ENCODE data around the gene GSN.

The GSN gene

GRCh38 chr9:121267689-121268597, at the start of gene GSN:
Gene GSN, plus strand, starts transcription at chr9:121268162. Its CDS starts 33,810 bp downstream, at chr9:121301972.
- peak; percentile 21 for DNase-seq (ENCODE audit: low read depth)

DNA sequence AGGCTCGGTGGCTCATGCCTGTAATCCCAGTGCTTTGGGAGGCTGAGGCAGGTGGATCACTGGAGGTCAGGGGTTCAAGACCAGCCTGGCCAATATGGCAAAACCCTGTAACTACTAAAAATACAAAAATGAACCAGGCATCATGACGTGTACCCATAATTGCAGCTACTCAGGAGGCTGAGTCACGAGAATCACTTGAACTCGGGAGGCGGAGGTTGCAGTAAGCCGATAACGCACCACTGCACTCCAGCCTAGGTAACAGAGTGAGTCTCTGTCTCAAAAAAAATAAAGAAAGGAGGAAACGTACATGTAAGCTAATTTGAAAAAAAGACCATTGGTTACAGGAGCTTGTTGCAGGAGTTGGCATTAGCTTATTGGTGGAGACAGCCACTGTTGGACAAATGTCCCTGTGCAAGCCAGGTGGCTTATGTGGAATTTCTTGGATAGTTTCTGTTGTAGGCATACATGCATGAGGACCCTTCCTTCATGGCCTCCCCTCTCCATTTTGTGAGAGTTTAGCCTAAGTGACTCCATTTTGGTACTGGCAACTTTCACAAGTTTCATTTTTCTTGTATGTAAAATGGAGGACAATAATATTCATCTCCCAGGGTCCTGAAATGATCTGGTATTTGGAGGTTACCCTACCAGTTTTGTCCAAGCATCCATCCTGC, 49.5 kb upstream of the GSN start:
- no peak for DNase-seq (ENCODE audit: low read depth)

DNA sequence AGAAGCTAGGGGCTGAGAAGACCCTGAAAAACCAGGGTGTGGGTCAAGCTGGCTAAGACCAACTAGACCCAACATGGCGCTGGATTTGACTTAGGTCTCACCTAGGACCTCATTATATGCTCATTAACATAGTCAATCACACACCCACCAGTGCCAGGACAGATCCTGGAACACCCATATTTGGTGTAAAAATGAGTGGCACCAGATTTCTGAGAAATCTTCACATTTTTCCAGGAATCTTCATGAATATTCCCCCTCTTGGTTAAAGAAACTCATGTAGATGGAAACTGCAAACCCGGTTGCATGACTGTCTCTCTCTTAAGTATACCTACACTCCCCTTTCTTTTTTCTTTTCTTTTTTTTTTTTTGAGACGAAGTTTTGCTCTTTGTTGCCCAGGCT, 48.4 kb upstream of the GSN start:
- no peak for DNase-seq (ENCODE audit: low read depth)

GRCh38 chr9:121220996-121221663, 46.8 kb upstream of the GSN start:
- no peak for DNase-seq (ENCODE audit: low read depth)

DNA sequence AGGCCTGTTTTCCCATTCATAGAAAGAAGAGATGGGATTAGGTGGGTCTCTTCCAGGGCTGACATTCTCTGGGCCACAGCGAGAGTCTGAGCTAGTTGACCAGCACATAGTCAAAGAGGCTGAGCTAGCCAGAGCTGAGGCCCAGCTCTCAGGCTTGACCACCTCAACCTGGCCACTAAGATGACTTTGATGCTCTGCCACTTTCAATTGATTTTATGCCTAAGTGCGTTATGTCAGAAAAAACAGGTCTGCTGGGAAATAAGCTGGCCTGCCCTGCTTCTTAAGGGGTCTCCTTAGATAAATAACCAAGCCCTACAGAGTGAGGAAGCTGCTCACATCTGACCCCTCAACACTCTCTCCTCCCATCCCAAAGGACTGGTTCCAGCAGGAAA, 46.3 kb upstream of the GSN start:
- DNase-seq (ENCODE audit: low read depth), result no peak

DNA sequence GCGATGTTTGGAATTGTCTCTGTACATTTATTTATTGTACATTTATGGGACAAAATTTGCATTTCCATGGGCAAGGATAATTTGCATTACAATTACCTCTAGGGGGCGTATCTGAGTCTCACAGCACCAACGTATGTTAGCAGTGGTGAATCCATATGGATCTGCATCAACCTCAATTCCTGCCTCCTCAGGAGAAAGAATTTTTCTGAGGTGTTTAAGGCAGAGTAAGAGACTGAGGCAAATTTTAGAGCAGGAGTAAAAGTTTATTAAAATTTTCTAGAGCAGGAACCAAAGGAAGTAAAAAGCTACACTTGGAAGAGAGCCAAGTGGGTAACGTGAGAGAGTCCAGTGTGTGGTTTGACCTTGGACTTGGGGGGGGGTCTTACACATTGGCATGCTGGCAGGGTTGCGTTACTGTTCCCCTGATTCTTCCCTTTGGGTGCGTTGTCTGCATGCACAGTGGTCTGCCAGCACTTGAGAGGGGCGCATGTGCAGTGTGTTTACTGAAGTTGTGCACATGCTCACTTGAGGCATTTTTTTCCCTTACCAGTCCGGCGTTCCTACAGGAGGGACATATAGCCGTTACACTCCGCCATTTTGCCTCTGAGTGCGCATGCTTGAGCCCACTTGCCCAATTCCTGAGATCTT, 45.3 kb upstream of the GSN start:
- no peak for DNase-seq (ENCODE audit: low read depth)

DNA sequence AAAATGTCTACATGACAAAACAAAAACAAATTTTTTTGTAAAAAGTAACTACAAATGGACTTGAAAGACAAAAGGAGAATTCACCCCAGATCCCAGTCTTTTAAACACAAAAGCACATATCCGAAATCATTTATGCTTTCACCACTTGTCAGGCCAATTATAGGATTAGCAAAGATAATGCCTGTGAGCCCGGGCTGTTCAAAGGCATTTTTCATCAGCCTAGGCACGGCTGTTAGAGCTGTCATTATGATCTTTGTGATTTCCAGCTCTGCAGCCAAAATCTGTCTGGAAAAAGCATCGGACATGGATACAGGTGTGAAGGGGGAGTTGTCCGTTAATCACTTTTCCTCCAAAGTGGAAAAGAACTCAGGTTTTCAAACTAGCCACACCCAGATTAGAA, 42.7 kb upstream of the GSN start:
- no peak for DNase-seq (ENCODE audit: low read depth)

DNA sequence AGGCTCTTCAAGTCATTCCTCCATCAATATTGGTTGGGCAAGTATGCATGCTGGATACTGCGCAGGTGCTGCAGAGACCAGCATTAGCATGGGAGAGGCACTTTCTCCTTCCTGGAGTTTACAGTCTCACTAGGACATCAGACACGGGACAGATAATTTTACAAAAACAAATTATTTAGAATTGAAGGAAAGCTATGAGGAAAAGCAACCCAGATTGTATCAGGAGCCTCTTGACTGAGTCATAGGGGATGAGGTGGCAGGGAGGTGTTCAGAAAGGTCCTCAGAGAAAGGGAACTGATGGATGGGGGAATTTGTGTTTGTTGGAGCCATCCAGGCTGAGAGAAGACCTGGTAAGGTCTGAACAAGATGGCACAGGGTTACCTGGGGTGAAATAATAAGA, 41.8 kb upstream of the GSN start:
- no peak for DNase-seq (ENCODE audit: low read depth)

- no peak for DNase-seq (ENCODE audit: low read depth)
Measured at GRCh38 chr9:121227862-121228261, 40.1 kb upstream of the GSN start.

- DNase-seq (ENCODE audit: low read depth), result no peak
Measured at GRCh38 chr9:121230256-121230655, 37.7 kb upstream of the GSN start.

DNA sequence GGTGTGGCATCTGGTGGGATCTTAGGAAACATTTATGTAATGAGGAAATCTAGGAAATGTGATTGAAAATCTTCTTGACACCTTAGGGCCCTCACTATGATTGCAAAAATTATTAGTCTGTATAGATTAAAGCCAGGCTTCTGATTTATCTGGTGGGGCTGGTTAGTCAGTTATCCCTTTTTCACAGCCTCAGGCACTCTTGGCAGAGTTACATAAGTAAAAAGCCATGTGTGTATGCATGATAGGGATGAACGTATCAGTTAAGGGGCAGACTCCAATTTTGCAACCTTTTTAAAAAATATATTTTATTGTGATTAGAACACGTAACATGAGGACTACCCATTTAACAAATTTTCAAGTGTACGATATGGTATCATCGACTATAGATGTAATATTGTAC, 35.7 kb upstream of the GSN start:
- DNase-seq (ENCODE audit: low read depth), result no peak

DNA sequence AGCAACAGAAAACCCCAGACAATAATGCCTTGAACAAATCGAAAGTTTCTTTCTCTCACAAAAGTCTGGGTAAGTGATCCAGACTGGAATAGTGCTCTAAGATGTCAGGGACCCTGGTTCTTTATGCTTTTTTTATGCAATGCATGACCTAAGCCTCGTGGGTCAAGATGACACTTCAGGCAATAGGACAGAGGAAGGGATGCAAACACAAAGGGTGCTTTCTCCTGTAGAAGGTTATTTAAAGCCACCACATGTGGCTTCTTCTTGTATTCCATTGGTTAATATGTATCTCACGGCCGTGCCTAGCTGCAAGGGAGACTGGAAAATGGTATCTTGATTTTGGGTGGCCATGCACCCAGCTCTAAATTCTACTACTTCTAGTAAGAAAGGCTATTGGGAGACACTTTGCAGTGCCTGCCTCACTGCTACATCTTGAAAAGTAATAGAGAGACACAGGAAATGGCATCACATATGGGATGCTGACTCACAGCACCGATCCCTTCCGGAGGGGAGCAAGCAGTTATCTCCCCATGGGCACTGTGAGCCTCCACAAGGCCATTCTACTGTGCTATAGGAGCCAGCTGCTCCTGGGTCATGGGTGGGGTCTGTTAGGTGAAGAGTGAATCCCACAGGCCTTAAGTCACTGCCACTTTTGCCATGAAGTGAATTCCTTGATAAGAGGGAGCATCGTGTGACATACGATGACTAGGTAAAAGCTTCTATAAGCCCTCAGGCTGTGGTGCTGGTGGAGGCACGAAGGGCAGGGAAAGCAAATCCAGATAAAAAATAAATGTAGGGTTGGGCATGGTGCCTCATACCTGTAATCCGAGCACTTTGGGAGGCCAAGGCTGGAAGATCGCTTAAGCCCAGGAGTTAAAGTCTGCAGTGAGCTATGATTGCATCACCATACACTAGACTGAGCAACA, 33.8 kb upstream of the GSN start:
- no peak for DNase-seq (ENCODE audit: low read depth)

GRCh38 chr9:121234832-121235161, 33.2 kb upstream of the GSN start:
- no peak for DNase-seq (ENCODE audit: low read depth)

DNA sequence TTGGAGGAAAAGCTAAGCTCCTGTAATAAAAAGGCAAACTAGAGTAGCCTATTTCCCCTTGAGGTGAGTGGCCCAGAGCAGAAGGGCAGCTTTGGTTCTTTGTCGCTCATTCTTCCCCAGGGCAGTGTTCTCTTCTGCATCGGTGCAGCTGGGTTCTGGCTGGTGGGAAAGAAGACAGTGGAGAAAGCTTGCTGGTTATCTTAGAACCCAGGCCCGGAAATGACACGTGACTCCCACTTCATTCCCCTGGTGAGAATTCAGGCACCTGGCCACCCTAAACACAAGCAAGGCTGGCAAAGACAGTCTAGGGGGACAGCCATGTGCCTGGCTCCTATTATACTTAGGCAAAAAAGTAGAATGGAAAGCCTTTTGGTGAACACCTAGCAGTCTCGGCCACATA, 32.5 kb upstream of the GSN start:
- DNase-seq (ENCODE audit: low read depth), result no peak

GRCh38 chr9:121237916-121238315, 30.0 kb upstream of the GSN start:
- DNase-seq (ENCODE audit: low read depth), result no peak

GRCh38 chr9:121239071-121239470, 28.9 kb upstream of the GSN start:
- DNase-seq (ENCODE audit: low read depth), result no peak

DNA sequence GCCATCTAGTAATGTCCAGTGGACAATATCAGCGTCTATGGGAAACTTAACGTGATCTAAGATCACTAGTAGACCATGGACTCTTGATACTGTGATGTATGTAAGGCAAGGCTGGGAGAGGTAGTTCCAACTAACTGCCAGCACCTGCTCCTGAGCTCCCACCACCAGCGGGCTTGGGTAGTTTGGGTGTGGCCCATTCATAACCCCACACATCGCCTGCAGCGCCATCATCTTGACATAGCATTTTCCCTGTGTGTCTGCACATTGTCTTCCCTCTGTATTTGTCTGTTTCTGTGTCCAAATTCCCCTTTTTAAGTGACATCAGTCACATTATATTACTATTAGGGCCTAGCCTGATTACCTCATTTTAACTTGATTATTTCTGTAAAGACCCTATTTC, 28.1 kb upstream of the GSN start:
- no peak for DNase-seq (ENCODE audit: low read depth)

DNA sequence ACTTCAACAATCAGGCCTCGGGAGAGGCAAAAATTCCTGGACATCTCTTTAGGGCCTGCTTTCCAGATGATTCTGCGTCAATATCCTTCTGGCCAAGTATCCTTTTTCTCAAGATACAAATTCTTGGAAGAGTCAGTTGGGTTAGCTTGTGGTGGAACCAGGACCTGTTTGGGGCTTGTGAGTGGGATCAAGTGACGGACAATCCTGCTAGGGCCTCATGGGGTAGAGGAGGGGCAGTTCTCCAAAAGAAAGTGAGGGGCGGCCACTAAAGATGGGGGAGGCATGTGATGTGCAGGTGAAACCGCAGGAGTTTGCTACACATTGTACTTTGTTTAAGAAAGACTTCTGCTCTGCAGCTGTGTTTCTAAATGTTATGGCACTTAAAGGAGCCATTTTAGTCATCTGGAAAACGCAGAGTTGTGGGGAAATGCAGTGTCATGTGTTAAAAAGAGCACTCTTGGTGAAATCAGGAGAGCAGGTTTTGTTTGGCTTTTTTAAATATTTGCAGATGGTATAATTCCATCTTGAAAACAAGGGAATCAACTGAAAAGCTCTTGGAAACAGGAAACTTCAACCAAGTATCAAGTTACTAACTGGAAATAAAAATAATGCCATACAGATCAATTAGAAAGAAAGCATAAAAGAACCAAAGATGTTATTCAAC, 27.4 kb upstream of the GSN start:
- no peak for DNase-seq (ENCODE audit: low read depth)

- DNase-seq (ENCODE audit: low read depth), result no peak
Measured at GRCh38 chr9:121242219-121242958, 25.6 kb upstream of the GSN start.

- no peak for DNase-seq (ENCODE audit: low read depth)
Measured at GRCh38 chr9:121242959-121243346, 25.0 kb upstream of the GSN start.
